Heart right ventricle (tissue), 16 donors: ENCODE measurements around the gene HIVEP3. TPM values are rescaled to one million over a fixed set of nuclear protein-coding genes. Genes with fewer than 3 reads are reported as not detected.

Experiments
- ATAC-seq, 8 donors: fragments of 200-7000 bp; cut with Tn5 transposase; one replicate each; pipeline ENCODE4 v1.9.1; 2020; ENCODE audit warnings: mild to moderate bottlenecking in 8 of 8, moderate library complexity in 8 of 8, moderate number of reproducible peaks in 1 of 8
- DNase-seq, 2 donors: peaks; one replicate each; pipeline ENCODE4 v3.0.0-alpha.2; 2020
- H3K27ac ChIP-seq, 10 donors: fragments of 200-600 bp; sonication (generic) in 2 of 10; one replicate each; pipeline versions ENCODE4 v1.5.0 to v1.8.0; 2020 to 2022; ENCODE audit warnings: mild to moderate bottlenecking in 3 of 10
- H3K27me3 ChIP-seq, 7 donors: fragments of 200-600 bp; one replicate each; pipeline ENCODE4 v1.8.0; 2021 to 2022; ENCODE audit warnings: mild to moderate bottlenecking in 2 of 7
- H3K36me3 ChIP-seq, 9 donors: fragments of 200-600 bp; sonication (generic) in 1 of 9; one replicate each; pipeline versions ENCODE4 v1.5.0 to v1.8.0; 2020 to 2022; ENCODE audit warnings: mild to moderate bottlenecking in 2 of 9
- H3K4me1 ChIP-seq, 9 donors: fragments of 200-600 bp; sonication (generic) in 1 of 9; one replicate each; pipeline versions ENCODE4 v1.5.0 to v1.8.0; 2020 to 2022; ENCODE audit warnings: mild to moderate bottlenecking in 4 of 9
- H3K4me3 ChIP-seq, 10 donors: fragments of 200-600 bp; sonication (generic) in 2 of 10; one replicate each; pipeline versions ENCODE4 v1.5.0 to v1.8.0; 2020 to 2022; ENCODE audit warnings: mild to moderate bottlenecking in 7 of 10, moderate library complexity in 2 of 10
- H3K9me3 ChIP-seq, 11 donors: fragments of 200-600 bp in 10 of 11; sonication (generic) in 2 of 11; one replicate each; pipeline versions ENCODE4 v1.5.0 to v1.8.0; 2013 to 2022; ENCODE audit warnings: mild to moderate bottlenecking in 2 of 11, control low read depth in 1 of 11, moderate library complexity in 1 of 11
- WGBS, 2 donors: extraction: QIAGEN DNeasy Blood & Tissue Kit; methylation state at CpG; one replicate each; pipeline ENCODE4 v1.1.7; 2013; ENCODE audit warnings: inconsistent platforms in 1 of 2; 5-methylcytosine and 5-hydroxymethylcytosine counted together
- intact Hi-C, 10 donors: fragments of 100-400 bp; cut with DNase I; formaldehyde crosslinking; loops; one replicate each; pipeline versions ENCODE4 v1.11.1 to v1.14.2; 2022
- polyA plus RNA-seq, 2 donors: library from polyadenylated mRNA; stranded (reverse); fragments of 200-250 nt; gene quantifications; one replicate each; pipeline ENCODE4 v1.2.3, GENCODE V29; 2013
- total RNA-seq, 10 donors: library from RNA; stranded (reverse); fragmentation: NEBNext Ultra II Directional in 3 of 10; extraction: Animal tissue kit (Norgen Biotek cat#: 25700) in 3 of 10; gene quantifications; one replicate each; pipeline versions ENCODE4 v1.2.1 to v1.2.4, GENCODE V29; 2021 to 2023
- TF ChIP-seq, protein P1 (sequence below), 9 donors: fragments of 200-600 bp; sonication (generic) in 2 of 9; IDR thresholded peaks; one replicate each; pipeline versions ENCODE4 v1.5.0 to v1.8.0; 2021 to 2022; ENCODE audit warnings: antibody characterized with exemption in 9 of 9, mild to moderate bottlenecking in 5 of 9, moderate library complexity in 1 of 9
- donor health status: Arrhythmogenic right ventricular cardiomyopathy.
- donor health status: ischemic (EF 13 %, LVEDD 7.1; RV severe dilation, severe dysfunction).
- donor health status: healthy with polysubstance abuse.
- donor health status: DM: no; HTN: yes; CAD: no.
- donor health status: DM: no; HTN: no; CAD: no.
- donor health status: ischemic (EF 25% LVEDD 6.9; RV normal size, moderate dysfunction).
- donor health status: ischemic (EF 25% LVEDD 5.7; RV mildly dilated, moderate dysfunction).
- donor health status: healthy.
- donor health status: DM: yes; HTN: yes; CAD: no.
- donor health status: Ischemic cardiomyopathy.
- donor health status: ischemic (EF 35%, LVEDD 5.7; RV mildly dilated, moderate dysfunction).
- donor health status: nonischemic (EF 11% LVEDD 7.7; RV severe dilation, severe dysfunction).
- donor health status: DM: yes; HTN: yes; CAD: no.
- donor health status: PGD.
- donor health status: ischemic (EF 29% LVEDD 5.4; RV normal size, mild dysfunction).
- donor health status: nonischemic (EF 23%, LVEDD 6.1; RV moderate dilation, normal function).

The HIVEP3 gene
- total and polyA plus RNA-seq, 12 donors = 2.6 to 7.5 (median 5.2) TPM

DNA sequence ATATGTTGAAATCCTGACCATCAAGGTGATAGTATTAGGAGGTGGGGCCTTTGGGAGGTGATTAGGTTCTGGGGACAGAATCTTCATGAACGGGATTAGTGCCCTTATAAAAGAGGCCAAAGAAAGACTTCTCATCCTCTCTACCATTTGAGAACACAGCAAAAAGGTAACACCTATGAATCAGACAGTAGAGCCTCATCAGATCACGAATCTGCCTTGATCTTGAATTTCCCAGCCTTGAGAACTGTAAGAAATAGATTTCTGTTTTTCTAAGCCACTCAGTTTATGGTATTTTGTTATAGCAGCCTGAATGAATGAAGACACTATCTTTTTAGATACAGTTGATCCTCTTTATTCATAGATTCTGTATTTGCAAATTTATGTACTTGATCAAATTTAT, 227.3 kb downstream of the HIVEP3 start:
- TF ChIP-seq, protein P1, sequence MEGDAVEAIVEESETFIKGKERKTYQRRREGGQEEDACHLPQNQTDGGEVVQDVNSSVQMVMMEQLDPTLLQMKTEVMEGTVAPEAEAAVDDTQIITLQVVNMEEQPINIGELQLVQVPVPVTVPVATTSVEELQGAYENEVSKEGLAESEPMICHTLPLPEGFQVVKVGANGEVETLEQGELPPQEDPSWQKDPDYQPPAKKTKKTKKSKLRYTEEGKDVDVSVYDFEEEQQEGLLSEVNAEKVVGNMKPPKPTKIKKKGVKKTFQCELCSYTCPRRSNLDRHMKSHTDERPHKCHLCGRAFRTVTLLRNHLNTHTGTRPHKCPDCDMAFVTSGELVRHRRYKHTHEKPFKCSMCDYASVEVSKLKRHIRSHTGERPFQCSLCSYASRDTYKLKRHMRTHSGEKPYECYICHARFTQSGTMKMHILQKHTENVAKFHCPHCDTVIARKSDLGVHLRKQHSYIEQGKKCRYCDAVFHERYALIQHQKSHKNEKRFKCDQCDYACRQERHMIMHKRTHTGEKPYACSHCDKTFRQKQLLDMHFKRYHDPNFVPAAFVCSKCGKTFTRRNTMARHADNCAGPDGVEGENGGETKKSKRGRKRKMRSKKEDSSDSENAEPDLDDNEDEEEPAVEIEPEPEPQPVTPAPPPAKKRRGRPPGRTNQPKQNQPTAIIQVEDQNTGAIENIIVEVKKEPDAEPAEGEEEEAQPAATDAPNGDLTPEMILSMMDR (IDR thresholded peaks at IDR 0.05) = no peak
- 94 to 95% methylated on average over 2 of the region's 2 CpGs for WGBS, 2 donors
- peaks cover 0 to 34% (median 17%) of the 10 kb centered on the region in 9 donors for H3K4me1 ChIP-seq
- H3K27me3 ChIP-seq = no peaks in the 10 kb centered on the region
- no peaks in the 10 kb centered on the region for H3K9me3 ChIP-seq
- DNase-seq = no peak
- intact Hi-C loops = no loop called here
- ATAC-seq = no peak
- H3K27ac ChIP-seq = no peak overlapping the region
- no peak overlapping the region for H3K4me3 ChIP-seq
- H3K36me3 ChIP-seq = no peaks in the 10 kb centered on the region

- peaks cover 0 to 29% (median 17%) of the 10 kb centered on the region in 9 donors for H3K4me1 ChIP-seq
- no peaks in the 10 kb centered on the region for H3K36me3 ChIP-seq
- H3K4me3 ChIP-seq = no peak overlapping the region
- intact Hi-C loops = no loop called here
- no peaks in the 10 kb centered on the region for H3K9me3 ChIP-seq
- whole genome bisulfite sequencing, 2 donors = 95 to 96% methylated on average over 8 of the region's 8 CpGs
- TF ChIP-seq, protein P1 (IDR thresholded peaks at IDR 0.05) = no peak
- H3K27me3 ChIP-seq = no peaks in the 10 kb centered on the region
- ATAC-seq = no peak
- no peak overlapping the region for H3K27ac ChIP-seq
- DNase-seq = no peak
Measured at GRCh38 chr1:41690331-41690730, 228.4 kb downstream of the HIVEP3 start.

DNA sequence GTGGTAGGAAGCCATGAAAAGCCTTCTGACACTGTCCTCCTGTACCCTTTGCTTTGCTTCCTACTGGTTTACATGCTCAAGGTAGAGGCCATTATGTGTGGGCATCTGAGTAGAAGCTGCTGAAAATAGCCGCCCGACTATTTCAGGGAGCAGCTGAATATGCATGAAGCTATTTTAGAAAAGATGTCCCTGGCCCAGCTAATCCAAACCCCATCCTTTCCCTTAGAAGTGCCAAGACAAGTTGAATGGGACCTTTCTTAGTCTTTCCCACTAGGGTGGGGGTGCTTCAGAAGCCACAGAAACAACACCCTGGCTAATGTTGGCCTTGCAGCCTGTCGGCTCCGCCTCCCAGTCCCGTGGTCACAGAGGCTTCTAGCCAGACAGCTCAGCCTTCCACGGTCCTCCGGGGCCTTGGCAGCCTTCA, 229.2 kb downstream of the HIVEP3 start:
- Histone ChIP-seq H3K27me3 (no peaks in the 10 kb centered on the region), H3K36me3 (no peaks in the 10 kb centered on the region), H3K4me1 (peaks cover 0 to 30% (median 14%) of the 10 kb centered on the region in 9 donors), H3K27ac (peak overlapping the region in 2 of 10 donors; percentile 4 to 24), H3K9me3 (no peaks in the 10 kb centered on the region), H3K4me3 (no peak overlapping the region)
- TF ChIP-seq, protein P1 (IDR thresholded peaks at IDR 0.05) = no peak
- DNase-seq = no peak
- intact Hi-C loops = no loop called here
- peak in 5 of 8 donors; percentile 20 to 57 (median 53) for ATAC-seq
- WGBS, 2 donors = 56 to 59% methylated on average over 7 of the region's 7 CpGs

GRCh38 chr1:41689139-41689538, 229.6 kb downstream of the HIVEP3 start:
- intact Hi-C loops = no loop called here
- Histone ChIP-seq H3K36me3 (no peaks in the 10 kb centered on the region), H3K4me1 (peaks cover 0 to 34% (median 17%) of the 10 kb centered on the region in 9 donors), H3K9me3 (no peaks in the 10 kb centered on the region), H3K4me3 (no peak overlapping the region), H3K27ac (peak overlapping the region in 1 of 10 donors; percentile 24), H3K27me3 (no peaks in the 10 kb centered on the region)
- ATAC-seq (no peak), DNase-seq (no peak)
- TF ChIP-seq, protein P1 (IDR thresholded peaks at IDR 0.05) = no peak
- WGBS, 2 donors = 94 to 97% methylated on average over 10 of the region's 10 CpGs
